HG03066 (cell line): ENCODE measurements around the gene RXRA.

Experiments used
- ATAC-seq: cut with Tn5 transposase; IDR thresholded peaks from one replicate; pipeline ENCODE4 v1.9.1; 2021; ENCODE audit warnings: low read depth; ENCODE audit not compliant: unreplicated experiment

RXRA gene

DNA sequence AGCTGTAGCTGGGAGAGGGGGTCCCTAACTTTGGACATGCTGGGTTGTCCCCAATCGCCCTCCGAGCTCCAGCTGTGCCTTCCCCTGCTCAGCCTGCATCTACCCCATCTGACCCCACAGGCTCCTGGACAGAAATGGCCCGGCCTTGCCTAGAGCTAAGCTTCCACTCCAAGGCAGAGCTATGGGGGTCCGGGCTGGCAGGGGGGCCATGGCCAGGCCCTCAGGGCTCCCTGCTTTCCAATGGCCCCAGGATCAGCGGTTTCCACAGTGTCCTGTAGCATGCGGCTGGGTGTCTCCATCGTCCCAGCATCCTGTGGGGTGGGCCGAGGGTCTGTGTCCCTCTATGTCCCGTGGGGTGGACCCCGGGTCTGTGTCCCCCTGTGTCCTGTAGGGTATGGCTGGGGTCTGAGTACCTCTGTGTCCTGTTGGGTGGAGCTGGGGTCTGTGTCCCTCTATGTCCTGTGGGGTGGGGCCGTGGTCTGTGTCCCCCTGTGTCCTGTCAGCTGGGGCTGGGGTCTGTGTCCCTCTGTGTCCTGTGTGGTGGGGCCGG, 130.6 kb downstream of the RXRA start:
- no peak for ATAC-seq

DNA sequence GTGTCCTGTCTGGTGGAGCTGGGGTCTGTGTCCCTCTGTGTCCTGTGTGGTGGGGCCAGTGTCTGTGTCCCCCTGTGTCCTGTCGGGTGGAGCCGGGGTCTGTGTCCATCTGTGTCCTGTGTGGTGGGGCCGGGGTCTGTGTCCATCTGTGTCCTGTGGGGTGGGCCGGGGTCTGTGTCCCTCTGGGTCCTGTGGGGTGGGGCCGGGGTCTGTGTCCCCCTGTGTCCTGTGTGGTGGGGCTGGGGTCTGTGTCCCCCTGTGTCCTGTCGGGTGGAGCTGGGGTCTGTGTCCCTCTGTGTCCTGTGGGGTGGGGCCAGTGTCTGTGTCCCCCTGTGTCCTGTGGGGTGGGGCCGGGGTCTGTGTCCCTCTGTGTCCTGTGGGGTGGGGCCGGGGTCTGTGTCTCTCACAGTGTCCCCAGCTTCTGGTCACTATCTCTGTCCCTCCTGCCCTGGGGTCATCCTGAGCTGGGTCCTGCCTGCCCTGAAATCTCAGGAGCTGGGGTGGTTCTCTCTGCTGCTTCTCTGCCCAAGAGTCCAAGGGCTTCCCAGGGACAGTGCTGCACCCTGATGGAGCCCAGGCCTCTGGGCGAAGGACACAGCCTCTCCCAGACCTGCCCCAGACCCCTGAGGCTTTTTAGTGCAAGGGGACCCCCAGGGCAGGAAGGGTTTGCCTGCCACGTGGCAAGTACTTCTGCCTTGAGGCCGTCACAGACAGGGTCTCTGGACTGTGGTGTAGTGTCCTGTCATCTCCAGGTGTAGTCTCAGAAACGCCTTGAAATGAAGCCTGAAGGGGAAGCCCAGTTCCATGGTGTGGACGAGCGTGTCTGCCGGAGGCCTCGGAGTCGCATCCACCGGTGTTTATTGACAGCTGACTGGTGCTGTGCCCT, 131.3 kb downstream of the RXRA start:
- no peak for ATAC-seq

DNA sequence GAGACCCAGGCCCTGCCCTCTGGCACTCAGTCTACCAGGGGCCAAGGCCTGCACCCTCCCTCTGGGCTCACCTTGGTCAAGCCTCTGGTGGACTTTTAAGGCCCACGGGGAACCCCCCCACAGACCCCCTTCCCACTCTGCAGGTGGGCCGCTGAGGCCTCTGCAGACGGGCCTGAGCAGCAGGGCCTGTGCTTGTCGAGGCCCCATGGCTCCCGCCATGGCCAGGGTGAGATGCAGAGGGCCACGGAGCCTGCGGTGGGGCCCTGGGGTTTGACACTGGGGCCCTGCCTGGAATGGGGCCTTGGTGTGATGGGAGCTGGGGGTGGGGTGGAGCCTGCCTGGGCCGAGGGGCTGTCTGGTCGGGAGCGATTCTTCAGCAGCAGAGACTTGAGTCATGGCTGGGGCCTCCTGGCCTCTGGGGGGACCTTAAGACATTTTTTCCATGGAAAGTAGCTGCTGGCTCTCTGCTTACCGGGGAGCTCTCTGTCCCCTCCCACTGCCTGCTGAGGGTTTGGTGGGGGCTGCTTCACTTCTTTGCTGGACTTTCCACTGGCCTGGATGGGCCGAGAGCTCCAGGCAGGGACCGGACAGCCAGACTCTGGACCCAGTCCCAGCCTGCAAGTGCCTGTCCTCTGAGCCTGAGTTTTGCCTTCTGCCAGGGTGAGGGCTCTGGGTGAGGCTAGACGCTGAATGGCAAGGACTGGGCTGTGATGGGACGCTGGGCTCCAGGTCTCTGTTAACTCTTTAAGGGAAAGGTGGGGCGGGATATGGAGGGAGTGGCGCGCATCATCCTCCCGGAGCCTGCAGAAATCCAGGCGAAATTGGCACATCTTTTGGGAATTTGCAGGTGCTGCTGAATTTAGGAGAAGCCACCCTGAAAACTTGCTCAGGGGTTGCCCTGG, 132.2 kb downstream of the RXRA start:
- ATAC-seq = no peak

DNA sequence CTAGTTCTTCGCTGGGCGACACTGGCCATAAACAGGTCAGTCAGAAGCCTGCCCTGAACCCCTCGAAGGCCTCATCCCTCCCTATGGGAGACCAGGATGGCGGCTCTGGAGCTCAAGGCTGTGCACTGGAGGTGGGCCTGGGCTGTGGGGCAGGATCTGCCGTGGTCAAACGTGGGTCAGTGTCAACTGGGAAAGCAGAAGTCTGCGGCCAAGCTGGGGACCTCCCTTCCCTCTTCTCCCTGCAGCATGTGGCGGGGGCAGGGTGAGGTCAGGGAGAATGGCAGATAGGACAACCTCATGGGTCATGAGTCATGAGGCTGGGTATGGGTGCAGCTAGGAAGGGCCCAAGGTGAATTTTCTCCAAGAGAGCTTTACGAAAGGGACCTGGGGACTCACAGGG, 132.9 kb downstream of the RXRA start:
- ATAC-seq = no peak

DNA sequence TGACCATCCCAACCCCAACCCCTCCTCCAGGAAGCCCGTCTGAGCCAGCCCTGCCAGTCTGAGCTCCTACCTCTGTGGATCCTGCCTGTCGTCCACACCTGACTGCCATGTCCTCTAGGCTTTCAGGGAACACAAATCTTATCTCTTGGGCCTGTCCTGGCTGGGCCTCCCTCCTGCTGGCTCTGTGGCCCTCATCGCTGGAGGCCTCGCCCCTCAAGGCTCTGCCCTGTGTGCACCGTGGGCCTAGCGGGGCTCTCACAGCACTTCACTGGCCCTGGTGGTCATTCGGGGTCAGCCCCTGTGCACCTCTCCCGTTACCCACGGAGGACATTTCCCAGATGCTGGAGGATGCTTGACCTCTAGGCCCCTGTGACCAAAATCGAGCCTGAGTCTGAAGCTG, 133.3 kb downstream of the RXRA start:
- ATAC-seq = no peak

DNA sequence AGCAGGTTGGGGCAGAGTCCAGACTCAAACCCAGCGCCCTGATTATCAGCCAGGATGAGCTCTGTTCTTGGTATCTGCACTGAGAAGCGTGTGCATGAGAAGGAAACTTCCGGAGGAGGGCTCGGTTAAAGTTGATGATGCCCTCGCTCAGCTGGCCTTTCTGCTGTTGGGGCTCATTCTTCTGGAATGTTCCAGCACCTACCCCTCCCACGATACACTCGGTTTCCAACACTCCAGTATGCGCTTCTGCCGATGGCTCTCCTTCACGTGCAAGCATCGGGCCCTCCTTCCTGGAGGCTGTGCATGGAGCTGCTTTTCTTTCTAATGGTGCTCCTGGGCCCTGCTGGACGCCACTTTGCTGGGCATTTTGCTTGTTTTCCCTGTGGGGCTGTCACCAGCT, 134.0 kb downstream of the RXRA start:
- ATAC-seq = no peak

DNA sequence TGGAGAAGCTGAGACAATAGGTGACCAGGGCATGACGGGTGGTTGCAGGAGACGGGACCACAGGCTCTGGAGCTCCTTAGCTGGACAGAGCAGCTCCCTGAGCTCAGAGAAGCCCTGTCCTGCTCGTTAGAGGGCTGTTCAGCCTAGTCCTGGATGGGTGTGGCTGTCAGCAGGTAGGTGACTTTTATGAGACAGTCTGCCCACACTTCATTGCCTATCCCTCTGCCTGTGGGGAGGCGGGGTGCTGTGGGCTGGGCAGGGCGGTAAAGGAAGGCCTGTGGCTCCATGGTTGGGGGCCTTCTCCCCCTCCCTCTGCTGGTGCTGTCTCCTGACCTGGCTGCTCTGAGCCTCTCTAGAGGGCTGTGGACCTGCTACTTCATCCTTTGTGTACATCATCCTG, 134.6 kb downstream of the RXRA start:
- ATAC-seq = no peak

DNA sequence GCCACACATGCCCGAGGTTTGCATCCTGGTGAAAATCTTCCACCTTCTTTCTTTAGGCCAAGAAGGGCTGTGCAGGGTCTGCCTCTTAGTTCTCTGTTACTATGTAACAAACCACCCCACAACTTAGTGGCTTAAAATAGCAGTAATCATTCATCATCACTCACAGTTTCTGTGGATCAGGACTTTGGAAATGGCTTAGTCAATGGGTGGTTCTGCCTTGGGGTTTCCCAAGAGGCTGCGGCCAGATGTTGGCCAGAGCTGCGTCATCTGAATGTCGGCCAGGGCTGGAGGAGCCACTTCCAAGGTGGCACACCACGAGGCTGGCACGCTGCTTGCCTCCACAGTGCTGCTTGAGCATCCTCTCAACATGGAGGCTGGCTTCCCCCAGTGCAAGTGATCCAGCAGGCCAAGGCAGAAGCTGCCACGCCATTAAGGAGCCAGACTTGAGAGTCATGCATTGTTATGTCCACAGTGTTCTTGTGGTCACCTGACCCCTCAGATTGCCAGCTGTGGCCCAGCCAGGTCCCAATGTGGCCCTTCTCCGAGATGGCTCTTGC, 135.2 kb downstream of the RXRA start:
- ATAC-seq = no peak

DNA sequence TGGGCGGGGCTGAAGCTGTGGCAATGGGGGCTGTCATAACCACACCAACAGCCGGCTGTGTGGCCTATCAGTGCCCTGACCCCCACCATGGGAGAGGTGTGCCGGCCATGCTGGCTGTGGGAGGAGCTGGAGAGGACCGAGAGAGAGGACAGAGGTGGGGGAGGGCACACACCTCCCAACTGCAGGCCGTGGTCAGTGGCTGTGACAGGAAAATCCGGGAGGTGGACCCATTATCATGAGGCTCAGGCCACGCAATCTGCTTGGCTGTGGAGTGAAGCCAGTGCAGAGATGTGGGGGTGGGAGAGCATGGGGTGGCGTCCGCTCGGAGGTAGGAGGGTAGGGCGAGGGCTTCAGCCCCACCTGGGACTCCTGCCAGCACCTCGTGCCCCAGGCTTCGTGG, 136.1 kb downstream of the RXRA start:
- ATAC-seq = no peak

DNA sequence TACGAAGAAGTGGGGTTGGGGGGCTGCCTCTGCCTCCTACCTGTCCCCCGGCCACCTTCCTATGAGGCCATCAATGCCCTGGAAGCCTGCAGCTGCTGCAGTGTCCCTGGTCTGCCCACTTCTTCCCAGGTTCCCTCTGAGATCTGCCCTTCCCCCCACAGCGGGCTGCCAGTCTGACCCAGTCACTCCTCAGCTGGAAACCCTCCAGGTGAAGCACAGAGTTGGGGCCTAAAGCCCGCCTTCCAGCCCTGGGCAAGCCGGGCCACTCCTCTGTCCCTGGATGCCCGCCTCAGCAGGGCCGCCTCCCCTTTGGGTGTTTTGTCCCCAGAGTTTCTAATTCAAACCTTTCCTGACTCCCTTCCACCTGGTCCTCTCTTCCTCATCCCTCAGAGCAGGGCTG, 137.0 kb downstream of the RXRA start:
- no peak for ATAC-seq

DNA sequence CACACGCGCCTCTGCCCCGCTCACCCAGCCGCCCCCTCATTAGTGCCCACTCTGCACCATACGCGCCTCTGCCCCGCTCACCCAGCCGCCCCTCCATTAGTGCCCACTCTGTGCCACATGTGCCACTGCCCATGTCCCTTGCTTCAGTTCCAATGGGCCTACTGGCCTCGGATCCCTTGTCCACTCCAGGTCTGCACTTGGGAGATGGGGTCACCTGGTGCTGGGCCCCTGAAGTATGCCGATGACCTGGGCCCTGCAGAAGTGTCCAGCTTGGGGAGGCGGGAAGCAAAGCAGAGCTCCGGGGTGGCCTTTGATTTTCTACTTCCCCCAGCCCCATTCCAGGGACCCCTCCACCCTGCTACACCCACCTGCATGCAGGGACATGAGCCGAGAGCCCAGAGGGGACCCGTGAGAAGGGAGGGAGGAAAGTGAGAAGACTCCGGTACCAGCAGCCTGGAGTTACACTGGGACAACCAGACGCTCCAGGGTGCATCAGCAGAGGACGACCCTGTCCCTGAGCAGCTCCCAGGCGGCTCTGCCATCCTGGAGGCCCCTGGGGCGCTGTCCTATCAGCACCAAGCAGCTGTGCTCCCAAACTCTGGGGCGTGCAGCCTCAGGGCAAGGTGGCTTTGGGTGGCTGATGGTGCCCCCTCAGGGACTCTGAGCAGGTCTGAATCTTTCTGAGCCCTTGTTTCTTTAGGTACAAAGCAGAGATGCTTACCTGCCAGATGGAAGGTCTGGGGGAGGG, 140.8 kb downstream of the RXRA start:
- ATAC-seq = no peak

DNA sequence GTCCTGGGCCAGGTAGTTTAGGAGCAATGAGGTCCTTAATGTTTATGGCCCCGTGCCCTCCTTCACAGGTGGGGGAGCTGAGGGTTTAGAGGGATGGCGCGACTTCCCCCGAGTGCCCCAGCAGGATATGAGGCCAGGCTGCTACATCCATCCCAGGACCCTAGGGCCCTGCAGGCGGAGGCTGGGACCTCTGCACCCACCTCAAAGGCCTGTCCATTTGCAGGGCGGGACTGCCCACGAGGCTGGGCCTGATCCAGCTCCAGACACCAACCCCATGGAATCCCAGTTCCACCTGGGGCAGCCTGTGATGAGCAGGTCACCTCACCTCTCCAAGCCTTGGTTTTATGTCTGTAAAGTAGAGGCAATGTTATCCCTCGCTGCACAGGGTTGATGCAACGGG, 142.1 kb downstream of the RXRA start:
- ATAC-seq = no peak

DNA sequence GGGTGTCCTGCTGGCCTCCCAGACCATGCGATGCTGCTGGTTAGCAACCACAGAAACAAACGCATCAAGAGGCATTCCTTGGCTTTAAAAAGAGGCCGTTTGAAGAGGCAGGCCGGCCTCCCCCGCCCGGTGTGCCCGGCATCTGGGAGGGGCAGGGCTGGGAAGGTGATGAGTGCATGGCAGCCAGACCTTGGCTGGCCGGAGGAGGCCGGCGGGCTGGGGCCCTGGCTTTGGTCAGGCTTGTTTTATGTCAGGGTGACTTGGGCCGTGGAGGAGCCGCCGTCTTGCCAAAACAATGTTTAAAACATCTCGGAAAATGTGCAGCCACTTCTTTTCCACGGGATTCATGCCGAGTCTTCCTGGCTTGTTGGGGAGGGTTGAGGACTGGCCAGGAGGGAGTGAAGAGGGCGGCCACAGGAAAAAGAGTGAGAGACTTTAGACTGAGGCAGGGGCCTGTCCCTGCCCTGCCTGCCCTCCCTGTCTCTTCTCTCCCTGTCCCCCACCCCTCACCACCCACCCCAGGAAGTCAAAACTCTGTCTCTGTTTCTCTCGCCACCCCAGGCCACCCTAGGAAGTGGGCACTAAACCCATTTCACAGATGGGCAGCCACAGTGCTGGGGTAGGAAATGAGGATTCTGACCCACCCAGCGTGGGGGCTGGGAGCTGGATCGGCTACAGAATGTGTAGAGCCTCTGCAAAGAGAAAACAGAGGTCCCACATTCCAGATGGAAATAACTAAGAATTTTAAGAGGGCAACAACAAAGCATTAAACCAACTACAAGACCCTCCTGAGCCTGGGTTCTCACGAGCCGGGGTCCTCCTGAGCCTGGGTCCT, 143.0 kb downstream of the RXRA start:
- ATAC-seq = no peak

DNA sequence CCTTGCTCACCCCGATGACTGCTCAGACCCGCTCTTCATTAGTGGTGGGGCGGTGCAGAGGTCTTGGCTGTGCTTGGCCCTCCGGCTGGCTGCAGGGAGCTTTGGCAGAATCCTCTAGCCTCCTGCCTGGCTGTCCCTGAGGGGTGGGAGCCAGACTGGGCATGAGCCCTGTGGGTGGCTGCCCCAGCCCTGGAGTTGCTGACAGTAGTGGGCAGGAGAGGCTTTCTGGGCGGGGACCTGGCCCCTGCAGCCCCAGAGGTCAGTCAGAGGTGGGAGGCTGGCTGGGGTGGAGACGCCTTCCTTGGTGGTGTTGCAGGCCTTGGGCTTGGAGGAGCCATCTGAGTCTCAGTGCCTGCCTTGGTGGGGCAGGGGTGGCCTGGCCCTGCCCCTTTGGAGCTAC, 146.0 kb downstream of the RXRA start:
- no peak for ATAC-seq

DNA sequence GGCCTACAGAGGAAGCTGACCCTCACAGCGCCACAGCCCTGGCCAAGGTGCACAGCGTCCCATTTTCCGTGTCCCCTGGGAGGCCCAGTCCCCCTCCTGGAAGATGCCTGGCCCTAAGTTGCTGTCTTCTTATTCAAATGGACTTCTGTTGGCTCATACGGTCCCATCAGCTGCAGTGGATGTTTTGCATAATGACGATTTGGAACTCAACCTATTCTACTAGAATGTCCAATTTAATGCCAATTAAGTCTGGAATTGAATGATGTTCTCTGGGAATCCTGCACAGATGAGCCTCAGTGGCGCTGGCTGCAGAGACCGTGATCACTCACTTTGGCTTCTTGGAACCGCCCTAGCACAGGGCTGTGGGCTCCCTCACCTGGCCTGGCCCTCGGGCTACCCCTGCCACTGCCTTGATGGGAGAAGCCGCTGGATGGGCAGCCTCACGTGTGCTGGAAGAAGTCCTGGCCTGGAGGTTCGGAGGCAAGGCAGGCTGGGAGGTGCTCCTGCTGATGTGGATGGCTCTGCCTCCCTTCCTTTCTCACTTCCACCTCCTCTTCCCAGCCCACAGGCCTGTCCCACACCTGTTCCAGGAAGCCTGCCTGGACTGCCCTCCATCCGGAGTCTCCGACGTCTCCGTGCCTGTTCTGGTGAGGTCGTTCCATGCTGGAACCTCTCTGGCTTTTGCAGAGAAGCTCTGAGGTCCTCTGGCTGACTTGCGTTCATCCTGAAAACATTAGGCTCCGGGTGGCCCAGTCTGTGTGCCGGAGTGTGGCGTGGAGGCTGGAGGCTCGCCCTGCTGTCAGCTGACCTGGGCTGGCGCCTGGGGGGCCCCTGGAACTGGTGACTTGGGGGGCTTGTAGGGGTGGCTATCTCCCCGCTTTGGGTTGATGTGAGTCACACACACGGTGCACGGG, 147.1 kb downstream of the RXRA start:
- no peak for ATAC-seq

DNA sequence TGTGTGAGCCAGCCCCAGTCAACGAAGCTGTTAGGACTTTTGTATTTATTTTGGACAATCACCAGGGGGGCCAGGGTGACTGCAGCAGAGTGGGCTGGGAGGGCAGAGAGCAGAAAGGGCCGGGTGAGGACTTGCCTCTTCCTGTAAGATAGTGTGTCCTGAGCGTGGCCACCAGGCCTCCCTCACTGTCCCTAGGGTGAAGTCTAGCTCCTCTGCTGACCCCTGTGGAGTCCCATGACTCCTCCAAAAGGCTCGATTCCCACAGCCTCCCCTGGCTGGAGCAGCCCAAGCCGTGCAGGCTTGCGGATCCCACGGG, 147.8 kb downstream of the RXRA start:
- no peak for ATAC-seq

DNA sequence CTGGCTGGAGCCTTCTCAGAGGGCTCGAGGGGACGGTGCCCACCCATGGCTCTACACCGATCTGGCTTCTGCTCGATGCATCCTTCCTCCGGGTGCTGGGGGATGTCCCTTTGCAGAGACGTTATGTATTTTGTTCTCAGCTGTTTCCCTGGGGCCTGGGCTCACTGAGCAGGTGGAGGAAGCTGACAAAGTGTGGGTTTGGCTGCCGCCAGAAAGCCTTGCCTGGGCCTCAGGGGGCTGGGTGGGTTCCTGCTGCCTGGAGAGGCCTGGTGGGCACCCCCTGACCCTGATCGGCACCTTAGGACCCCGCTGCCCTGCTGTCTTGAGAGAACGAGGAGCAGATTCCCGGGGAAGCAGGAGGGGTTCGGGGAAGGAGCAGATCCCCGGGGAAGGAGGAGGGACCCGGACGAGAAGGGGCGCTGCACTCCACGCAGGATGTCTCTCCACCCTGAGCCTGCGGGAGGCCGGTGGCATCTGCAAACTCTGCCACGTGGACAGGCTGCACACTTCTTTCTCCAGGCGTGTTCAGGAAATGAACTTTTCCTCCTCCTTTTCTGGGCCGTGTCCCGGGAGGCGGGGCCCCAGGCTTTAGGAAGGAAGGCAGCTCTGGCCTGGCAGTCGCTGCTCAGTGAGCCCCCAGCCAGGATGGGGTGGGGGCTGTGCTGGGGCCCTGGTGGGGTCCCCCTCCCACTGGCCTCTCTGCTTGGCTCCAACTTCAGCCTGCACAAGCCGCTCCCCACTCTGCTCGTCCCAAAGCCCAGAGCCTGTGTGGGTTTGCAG, 148.9 kb downstream of the RXRA start:
- ATAC-seq = no peak
